H1 (cell line): ENCODE results near the gene FGF21. TPM values are rescaled to one million over a fixed set of nuclear protein-coding genes. Genes with fewer than 3 reads are reported as not detected.

Experiments used
- CTCF ChIA-PET: fragments of 300-600 bp; sonication (Branson Sonifier 250); formaldehyde crosslinking; loops from one replicate; lab custom pipeline; 2021; ENCODE audit not compliant: partially characterized antibody; lab: Charles Lee
- POLR2A ChIA-PET: fragments of 300-600 bp; sonication (Branson Sonifier 250); formaldehyde crosslinking; loops from one replicate; lab custom pipeline; 2021; ENCODE audit warnings: inconsistent platforms; ENCODE audit not compliant: partially characterized antibody; lab: Charles Lee
- DNase-seq, 2 experiments: peaks; one replicate each; pipeline versions ENCODE4 v3.0.0 to v3.0.0-alpha.2; 2010 to 2022; ENCODE audit warnings: low spot score in 2 of 2, low read depth in 1 of 2, mixed read lengths in 1 of 2
- FAIRE-seq: peaks from 2 replicates; lab custom pipeline; 2011; peaks lifted over from hg19 to GRCh38; lab: Jason Lieb, UNC
- H2AFZ ChIP-seq: 2 replicates; pipeline ENCODE4 v1.8.1; 2012; ENCODE audit warnings: low read length, inconsistent platforms
- H2AK5ac ChIP-seq: 2 replicates; pipeline ENCODE4 v1.6.1; 2013; ENCODE audit warnings: low read depth, low read length
- H2BK120ac ChIP-seq: replicated peaks from 2 replicates; pipeline ENCODE3; 2013; ENCODE audit warnings: low read depth, low read length, inconsistent platforms
- H2BK12ac ChIP-seq: 2 replicates; pipeline ENCODE4 v1.6.1; 2013; ENCODE audit warnings: low read depth, low read length
- H2BK15ac ChIP-seq: 2 replicates; pipeline ENCODE4 v1.6.1; 2013; ENCODE audit warnings: low read length
- H2BK20ac ChIP-seq: 2 replicates; pipeline ENCODE4 v1.6.1; 2013; ENCODE audit warnings: low read length
- H2BK5ac ChIP-seq: 2 replicates; pipeline ENCODE4 v1.6.1; 2013; ENCODE audit warnings: low read depth, low read length
- H3K14ac ChIP-seq: 2 replicates; pipeline ENCODE4 v1.6.1; 2013; ENCODE audit warnings: inconsistent platforms; ENCODE audit not compliant: insufficient read length
- H3K18ac ChIP-seq: 2 replicates; pipeline ENCODE4 v1.6.1; 2013; ENCODE audit warnings: low read length; ENCODE audit errors: extremely low read depth
- H3K23ac ChIP-seq: 2 replicates; pipeline ENCODE4 v1.6.1; 2013; ENCODE audit warnings: inconsistent platforms; ENCODE audit not compliant: insufficient read length
- H3K23me2 ChIP-seq: 2 replicates; pipeline ENCODE4 v1.6.1; 2013; ENCODE audit warnings: low read depth, low read length
- H3K27ac ChIP-seq: 2 replicates; pipeline ENCODE4 v1.6.1; 2011; ENCODE audit warnings: low read depth, low read length, inconsistent platforms
- H3K27me3 ChIP-seq, 4 experiments: replicated peaks in 1 of 4; 1 replicate in 1 of 4; 2 replicates in 3 of 4; pipeline versions ENCODE4 v1.6.1 to v1.8.1; 2011 to 2013; ENCODE audit warnings: low read length in 3 of 4, mild to moderate bottlenecking in 3 of 4, inconsistent platforms in 2 of 4, mixed read lengths in 2 of 4, moderate library complexity in 1 of 4; ENCODE audit not compliant: control insufficient read depth in 3 of 4, insufficient read depth in 3 of 4; ENCODE audit errors: extremely low read depth in 1 of 4
- H3K36me3 ChIP-seq, 4 experiments: 2 replicates each; pipeline versions ENCODE4 v1.6.1 to v1.8.1; 2011 to 2013; ENCODE audit warnings: mild to moderate bottlenecking in 4 of 4, low read length in 3 of 4, moderate library complexity in 2 of 4, control low read depth in 1 of 4, inconsistent platforms in 1 of 4; ENCODE audit not compliant: insufficient read depth in 4 of 4, control insufficient read depth in 2 of 4
- H3K4ac ChIP-seq: replicated peaks from 2 replicates; pipeline ENCODE3; 2013; ENCODE audit warnings: low read length, low read depth, mixed read lengths, inconsistent platforms; ENCODE audit not compliant: insufficient read length
- H3K4me1 ChIP-seq, 4 experiments: replicated peaks in 1 of 4; 1 replicate in 1 of 4; 2 replicates in 3 of 4; pipeline versions ENCODE4 v1.6.1 to v1.8.1; 2011 to 2013; ENCODE audit warnings: low read length in 3 of 4, inconsistent platforms in 2 of 4, mixed read lengths in 1 of 4; ENCODE audit not compliant: insufficient read depth in 4 of 4, control insufficient read depth in 3 of 4
- H3K4me2 ChIP-seq, 2 experiments: 2 replicates each; pipeline versions ENCODE4 v1.6.1 to v1.8.1; 2011 to 2013; ENCODE audit warnings: low read depth in 2 of 2, low read length in 2 of 2, control low read depth in 1 of 2, inconsistent platforms in 1 of 2, mild to moderate bottlenecking in 1 of 2; ENCODE audit not compliant: insufficient read depth in 1 of 2
- H3K4me3 ChIP-seq, 4 experiments: fragments of 200-600, 300-600 bp in 1 of 4; sonication (generic), shearing (Covaris generic), sonication (Bioruptor Twin) in 1 of 4; 2 replicates each; pipeline versions ENCODE4 v1.5.1 to v1.8.1; 2011 to 2016; ENCODE audit warnings: low read length in 4 of 4, low read depth in 3 of 4, control low read depth in 2 of 4, inconsistent platforms in 2 of 4, mild to moderate bottlenecking in 2 of 4, mixed read lengths in 1 of 4, moderate library complexity in 1 of 4; ENCODE audit not compliant: insufficient read depth in 2 of 4; ENCODE audit errors: extremely low read depth in 1 of 4
- H3K56ac ChIP-seq: replicated peaks from 2 replicates; pipeline ENCODE3; 2013; ENCODE audit warnings: low read depth, mild to moderate bottlenecking, mixed read lengths, low read length, inconsistent platforms; ENCODE audit not compliant: insufficient read length
- H3K79me1 ChIP-seq: 2 replicates; pipeline ENCODE4 v1.6.1; 2013; ENCODE audit warnings: low read depth, low read length, control low read depth
- H3K79me2 ChIP-seq, 2 experiments: 2 replicates each; pipeline versions ENCODE4 v1.6.1 to v1.8.1; 2012 to 2013; ENCODE audit warnings: low read length in 2 of 2, mild to moderate bottlenecking in 2 of 2, inconsistent platforms in 1 of 2; ENCODE audit not compliant: insufficient read depth in 2 of 2, control insufficient read depth in 1 of 2
- H3K9ac ChIP-seq, 4 experiments: replicated peaks in 1 of 4; 1 replicate in 1 of 4; 2 replicates in 3 of 4; pipeline versions ENCODE4 v1.6.1 to v1.8.1; 2011 to 2013; ENCODE audit warnings: low read depth in 3 of 4, low read length in 3 of 4, control low read depth in 2 of 4, mild to moderate bottlenecking in 2 of 4, moderate library complexity in 2 of 4, inconsistent platforms in 1 of 4; ENCODE audit errors: extremely low read depth in 1 of 4
- H3K9me3 ChIP-seq, 2 experiments: 2 replicates each; pipeline versions ENCODE4 v1.6.1 to v1.8.1; 2012 to 2013; ENCODE audit warnings: mild to moderate bottlenecking in 2 of 2, moderate library complexity in 2 of 2, control low read depth in 1 of 2, inconsistent platforms in 1 of 2, low read depth in 1 of 2, low read length in 1 of 2, mixed read lengths in 1 of 2; ENCODE audit not compliant: insufficient read depth in 2 of 2
- H4K20me1 ChIP-seq, 2 experiments: replicated peaks in 1 of 2; 2 replicates each; pipeline versions ENCODE3 to v1.8.1; 2011 to 2013; ENCODE audit warnings: inconsistent platforms in 2 of 2, low read length in 2 of 2, mild to moderate bottlenecking in 1 of 2; ENCODE audit not compliant: insufficient read depth in 2 of 2, control insufficient read depth in 1 of 2
- H4K5ac ChIP-seq: 2 replicates; pipeline ENCODE4 v1.6.1; 2013; ENCODE audit warnings: low read length, low read depth, mixed read lengths, inconsistent platforms; ENCODE audit not compliant: insufficient read length
- H4K8ac ChIP-seq: 2 replicates; pipeline ENCODE4 v1.8.0; 2013; ENCODE audit warnings: mild to moderate bottlenecking, moderate library complexity, low read length, inconsistent platforms; ENCODE audit not compliant: insufficient read depth; ENCODE audit errors: extremely low read depth
- H4K91ac ChIP-seq: replicated peaks from 2 replicates; pipeline ENCODE3; 2013; ENCODE audit warnings: low read length, mixed read lengths, inconsistent platforms; ENCODE audit not compliant: insufficient read length
- KDM1A ChIP-seq: fragments of 200-600, 300-600 bp; sonication (generic); IDR thresholded peaks from 2 replicates; pipeline ENCODE4 v1.7.1; 2016; ENCODE audit warnings: mild to moderate bottlenecking, low read length, borderline replicate concordance
- USF2 ChIP-seq: IDR thresholded peaks from 2 replicates; pipeline ENCODE4 v1.6.1; 2011; ENCODE audit warnings: low read length, improper control_type of control experiment
- WGBS, 2 experiments: shearing (Covaris generic) in 1 of 2; methylation state at CpG; one replicate each; pipeline versions ENCODE4 v1.1.6 to v1.1.7; 2013 to 2015; ENCODE audit warnings: low lambda C conversion rate in 2 of 2, mixed read lengths in 2 of 2, inconsistent platforms in 1 of 2, low coverage in 1 of 2, missing lambda C conversion rate in 1 of 2; ENCODE audit not compliant: insufficient replicate concordance in 2 of 2, insufficient coverage in 1 of 2, insufficient read length in 1 of 2; ENCODE audit errors: extremely low coverage in 1 of 2, missing lambda C conversion rate in 1 of 2; 5-methylcytosine and 5-hydroxymethylcytosine counted together
- polyA plus RNA-seq, 7 experiments: library from polyadenylated mRNA; depleted of rRNA in 3 of 7; stranded (reverse) in 5 of 7; unstranded in 2 of 7; fragments of >200 nt in 5 of 7; fragments of 200-250 nt in 2 of 7; gene quantifications; 1 replicate in 5 of 7; 2 replicates in 1 of 7; 4 replicates in 1 of 7; pipeline versions ENCODE4 v1.2.1 to v1.2.3, GENCODE V29; 2011 to 2013; ENCODE audit warnings: missing spikeins in 2 of 7, mixed read lengths in 2 of 7
- total RNA-seq: library from RNA; stranded (reverse); fragmentation: NEBNext Ultra II Directional; extraction: Animal tissue kit (Norgen Biotek cat#: 25700); gene quantifications from 2 replicates; pipeline ENCODE4 v1.2.1, GENCODE V29; 2021

FGF21 gene
- total and polyA plus RNA-seq, 2 of the 8 experiments (the other 6 are each of a cell fraction or from before 2014, with no cell fraction given) = 0.48 to 0.80 TPM

GRCh38 chr19:48777139-48777538 lies 21.8 kb downstream of the FGF21 start:
- TF ChIP-seq KDM1A (0 out of 2 replicates have a peak, but pooled peaks have one; percentile 16), USF2 (no peak)
- Histone ChIP-seq H3K36me3 (no peaks in the 10 kb centered on the region), H3K4me1 (no peaks in the 10 kb centered on the region), H3K23me2 (0 out of 2 replicates have a peak, but pooled peaks cover 2% of the 10 kb centered on the region), H3K9me3 (no peaks in the 10 kb centered on the region), H3K23ac (no peak overlapping the region), H2BK20ac (no peak overlapping the region), H4K5ac (no peak overlapping the region), H4K20me1 (no peaks in the 10 kb centered on the region), H4K8ac (no peak overlapping the region), H3K18ac (no peak overlapping the region), H2BK120ac (no peak overlapping the region), H2AK5ac (no peak overlapping the region), H4K91ac (no peak overlapping the region), H3K4ac (no peak overlapping the region), H3K4me3 (no peak overlapping the region), H3K9ac (no peak overlapping the region), H3K79me1 (no peaks in the 10 kb centered on the region), H2BK5ac (no peak overlapping the region), H3K79me2 (no peaks in the 10 kb centered on the region), H3K27ac (no peak overlapping the region), H2BK15ac (no peak overlapping the region), H2BK12ac (no peak overlapping the region), H2AFZ (no peak overlapping the region), H3K4me2 (no peak overlapping the region), H3K27me3 (no peaks in the 10 kb centered on the region; a peak in 1 of 7 replicates), H3K14ac (no peak overlapping the region), H3K56ac (no peak overlapping the region)
- 93% methylated on average over 5 of the region's 5 CpGs; no CpG with 5 or more reads in 1 of the 2 experiments for WGBS, 2 experiments
- DNase-seq (no peak), FAIRE-seq (no peak)
- ChIA-PET CTCF (interaction anchor here (0.6 to 3.0 kb wide), 3 partner anchors 11 to 126 kb away, joined by 3 to 16 read pairs (median 4); no protein-coding TSS in a partner anchor), POLR2A (interaction anchor here (1.0 to 2.6 kb wide), 4 partner anchors 19 to 147 kb away, joined by 3 to 11 read pairs (median 5); partner anchors contain the start of genes FGF21 and FUT1)
